DLD1 (cell line): Measurements from ENCODE around the gene UBQLN4.

Experiments used
- in situ Hi-C: cut with HindIII; loops from 2 replicates; pipeline ENCODE4 v1.10.0; 2017; ENCODE audit warnings: low sequenced_read_pairs

UBQLN4 gene

GRCh38 chr1:156053768-156054499 is at the start of gene UBQLN4:
Gene UBQLN4, minus strand, starts transcription at chr1:156053798. Its CDS starts 97 bp downstream, at chr1:156053701.
- in situ Hi-C loops = no loop called here

- in situ Hi-C loops = loop anchor here (10.0 kb wide), 1 partner anchor 122 kb away; no protein-coding TSS in a partner anchor
These were observed 49.3 kb upstream of the UBQLN4 start for GRCh38 chr1:156102633-156103511.

- in situ Hi-C loops = loop anchor here (10.0 kb wide), 1 partner anchor 123 kb away; no protein-coding TSS in a partner anchor
These were observed 48.3 kb upstream of the UBQLN4 start for GRCh38 chr1:156101880-156102279.

GRCh38 chr1:156100205-156100995 is 46.8 kb upstream of the UBQLN4 start:
- in situ Hi-C loops = loop anchor here (10.0 kb wide), 1 partner anchor 124 kb away; no protein-coding TSS in a partner anchor

GRCh38 chr1:156099282-156099681 is 45.7 kb upstream of the UBQLN4 start:
- in situ Hi-C loops = no loop called here

GRCh38 chr1:156098784-156099183 is 45.2 kb upstream of the UBQLN4 start:
- in situ Hi-C loops = no loop called here

GRCh38 chr1:156097499-156098178 is 44.0 kb upstream of the UBQLN4 start:
- in situ Hi-C loops = no loop called here

- in situ Hi-C loops = no loop called here
These were observed 43.2 kb upstream of the UBQLN4 start for GRCh38 chr1:156096640-156097391.

- in situ Hi-C loops = no loop called here
These were observed 42.4 kb upstream of the UBQLN4 start for GRCh38 chr1:156095906-156096508.

- in situ Hi-C loops = no loop called here
These were observed 38.0 kb upstream of the UBQLN4 start for GRCh38 chr1:156091610-156092009.

GRCh38 chr1:156090840-156091188 is 37.2 kb upstream of the UBQLN4 start:
- in situ Hi-C loops = no loop called here

GRCh38 chr1:156090138-156090839 is 36.7 kb upstream of the UBQLN4 start:
- in situ Hi-C loops = no loop called here

GRCh38 chr1:156089704-156090103 is 36.1 kb upstream of the UBQLN4 start:
- in situ Hi-C loops = no loop called here

- in situ Hi-C loops = no loop called here
These were observed 32.7 kb upstream of the UBQLN4 start for GRCh38 chr1:156086256-156086662.

- in situ Hi-C loops = no loop called here
These were observed 30.5 kb upstream of the UBQLN4 start for GRCh38 chr1:156083800-156084790.

- in situ Hi-C loops = no loop called here
These were observed 28.9 kb upstream of the UBQLN4 start, which contains the start of gene MEX3A for GRCh38 chr1:156082309-156083091. Gene MEX3A, minus strand, starts transcription at chr1:156082465. Its CDS starts 467 bp downstream, at chr1:156081998.

GRCh38 chr1:156081917-156082308 is 28.3 kb upstream of the UBQLN4 start:
- in situ Hi-C loops = no loop called here
